BE2C (cell line): ENCODE data around the gene RNF40.

ENCODE experiments used
- DNase-seq: peaks from one replicate; pipeline ENCODE4 v3.0.0-alpha.2; 2020
- H3K27me3 ChIP-seq: fragments of 250-450 bp; sonication (Bioruptor Pico); 2 replicates; pipeline ENCODE4 v1.5.1; 2020; ENCODE audit warnings: mild to moderate bottlenecking
- H3K36me3 ChIP-seq: fragments of 250-450 bp; sonication (Bioruptor Pico); 2 replicates; pipeline ENCODE4 v1.5.1; 2020; ENCODE audit warnings: mild to moderate bottlenecking
- H3K4me1 ChIP-seq: fragments of 250-450 bp; sonication (Bioruptor Pico); 2 replicates; pipeline ENCODE4 v1.5.1; 2020
- H3K4me3 ChIP-seq: 2 replicates; pipeline ENCODE4 v1.5.1; 2011; ENCODE audit warnings: low read depth, low read length
- H3K9me3 ChIP-seq: fragments of 250-450 bp; sonication (Bioruptor Pico); 2 replicates; pipeline ENCODE4 v1.5.1; 2020
- TF ChIP-seq, protein P1 (sequence below): IDR thresholded peaks from 2 replicates; pipeline ENCODE4 v1.5.1; 2012; ENCODE audit warnings: mild to moderate bottlenecking, low read depth, low read length

Gene RNF40

DNA sequence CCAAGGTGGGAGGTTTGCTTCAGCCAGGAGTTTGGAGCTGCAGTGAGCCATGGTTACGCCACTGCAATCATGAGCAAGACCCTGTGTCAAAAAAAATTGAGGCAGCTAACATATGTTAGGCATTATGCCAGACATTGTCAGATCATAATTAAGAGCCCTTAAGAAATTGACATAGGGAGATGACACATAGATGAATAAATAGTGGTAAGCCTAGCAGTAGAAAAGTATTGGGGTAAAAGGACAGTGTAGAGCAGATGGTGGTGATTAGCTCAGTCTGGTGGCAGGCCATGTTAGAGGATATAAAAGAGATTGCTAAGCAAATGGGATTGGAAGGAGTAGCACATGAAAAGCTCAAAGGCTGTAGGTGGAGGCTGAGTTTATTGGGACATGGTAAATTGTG is 40.5 kb upstream of the RNF40 start:
- Histone ChIP-seq H3K36me3 (peaks cover 55% of the 10 kb centered on the region), H3K4me1 (no peaks in the 10 kb centered on the region), H3K27me3 (no peaks in the 10 kb centered on the region), H3K4me3 (no peak overlapping the region), H3K9me3 (no peaks in the 10 kb centered on the region)
- TF ChIP-seq, protein P1, sequence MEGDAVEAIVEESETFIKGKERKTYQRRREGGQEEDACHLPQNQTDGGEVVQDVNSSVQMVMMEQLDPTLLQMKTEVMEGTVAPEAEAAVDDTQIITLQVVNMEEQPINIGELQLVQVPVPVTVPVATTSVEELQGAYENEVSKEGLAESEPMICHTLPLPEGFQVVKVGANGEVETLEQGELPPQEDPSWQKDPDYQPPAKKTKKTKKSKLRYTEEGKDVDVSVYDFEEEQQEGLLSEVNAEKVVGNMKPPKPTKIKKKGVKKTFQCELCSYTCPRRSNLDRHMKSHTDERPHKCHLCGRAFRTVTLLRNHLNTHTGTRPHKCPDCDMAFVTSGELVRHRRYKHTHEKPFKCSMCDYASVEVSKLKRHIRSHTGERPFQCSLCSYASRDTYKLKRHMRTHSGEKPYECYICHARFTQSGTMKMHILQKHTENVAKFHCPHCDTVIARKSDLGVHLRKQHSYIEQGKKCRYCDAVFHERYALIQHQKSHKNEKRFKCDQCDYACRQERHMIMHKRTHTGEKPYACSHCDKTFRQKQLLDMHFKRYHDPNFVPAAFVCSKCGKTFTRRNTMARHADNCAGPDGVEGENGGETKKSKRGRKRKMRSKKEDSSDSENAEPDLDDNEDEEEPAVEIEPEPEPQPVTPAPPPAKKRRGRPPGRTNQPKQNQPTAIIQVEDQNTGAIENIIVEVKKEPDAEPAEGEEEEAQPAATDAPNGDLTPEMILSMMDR = no peak
- DNase-seq = no peak

DNA sequence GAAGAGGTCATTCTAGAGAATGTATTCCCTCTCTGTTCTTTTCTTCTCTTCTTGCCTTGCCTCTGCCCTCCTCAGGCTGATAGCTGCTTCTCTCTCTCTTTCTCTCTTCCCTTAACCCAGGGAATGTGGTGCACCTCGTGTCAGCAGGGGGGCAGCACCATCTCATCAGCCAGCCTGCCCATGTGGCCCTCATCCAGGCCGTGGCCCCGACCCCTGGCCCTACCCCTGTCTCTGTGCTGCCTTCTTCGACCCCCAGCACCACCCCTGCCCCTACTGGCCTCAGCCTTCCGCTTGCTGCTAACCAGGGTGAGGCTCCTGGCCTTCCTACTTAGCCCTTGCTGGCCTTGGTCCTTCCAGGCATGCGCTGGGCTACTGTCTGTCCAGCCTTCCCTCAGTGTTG is 39.7 kb upstream of the RNF40 start:
- Histone ChIP-seq H3K9me3 (no peaks in the 10 kb centered on the region), H3K36me3 (peaks cover 57% of the 10 kb centered on the region), H3K27me3 (no peaks in the 10 kb centered on the region), H3K4me3 (no peak overlapping the region), H3K4me1 (no peaks in the 10 kb centered on the region)
- TF ChIP-seq, protein P1 = no peak
- DNase-seq = no peak

DNA sequence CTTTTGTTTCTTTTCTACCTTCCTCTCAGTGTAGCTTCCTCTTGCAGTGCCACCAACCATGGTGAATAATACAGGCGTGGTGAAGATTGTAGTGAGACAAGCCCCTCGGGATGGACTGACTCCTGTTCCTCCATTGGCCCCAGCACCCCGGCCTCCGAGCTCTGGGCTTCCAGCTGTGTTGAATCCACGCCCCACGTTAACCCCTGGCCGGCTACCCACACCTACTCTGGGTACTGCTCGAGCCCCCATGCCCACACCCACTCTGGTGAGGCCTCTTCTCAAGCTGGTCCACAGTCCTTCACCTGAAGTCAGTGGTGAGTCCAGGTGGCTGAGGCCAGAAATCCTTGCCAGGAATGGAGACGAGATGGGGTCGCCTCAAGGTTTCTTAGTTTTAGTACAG is 39.2 kb upstream of the RNF40 start:
- no peaks in the 10 kb centered on the region for H3K4me1 ChIP-seq
- TF ChIP-seq, protein P1 = no peak
- H3K27me3 ChIP-seq = no peaks in the 10 kb centered on the region
- peaks cover 56% of the 10 kb centered on the region for H3K36me3 ChIP-seq
- H3K4me3 ChIP-seq = no peak overlapping the region
- H3K9me3 ChIP-seq = no peaks in the 10 kb centered on the region
- DNase-seq = no peak

DNA sequence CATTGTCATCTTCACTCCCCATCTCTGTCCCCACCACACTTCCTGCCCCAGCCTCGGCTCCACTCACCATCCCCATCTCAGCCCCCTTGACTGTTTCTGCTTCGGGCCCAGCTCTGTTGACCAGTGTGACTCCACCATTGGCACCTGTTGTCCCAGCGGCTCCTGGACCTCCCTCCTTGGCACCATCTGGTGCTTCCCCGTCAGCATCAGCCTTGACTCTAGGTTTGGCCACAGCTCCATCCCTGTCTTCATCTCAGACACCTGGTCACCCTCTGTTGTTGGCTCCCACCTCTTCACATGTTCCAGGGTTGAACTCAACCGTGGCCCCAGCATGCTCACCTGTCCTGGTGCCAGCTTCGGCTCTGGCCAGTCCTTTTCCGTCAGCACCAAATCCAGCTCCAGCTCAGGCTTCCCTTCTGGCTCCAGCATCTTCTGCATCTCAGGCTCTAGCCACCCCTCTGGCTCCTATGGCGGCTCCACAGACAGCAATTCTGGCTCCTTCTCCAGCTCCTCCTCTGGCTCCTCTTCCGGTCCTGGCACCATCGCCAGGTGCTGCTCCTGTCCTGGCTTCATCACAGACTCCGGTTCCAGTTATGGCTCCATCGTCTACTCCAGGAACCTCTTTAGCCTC is 38.3 kb upstream of the RNF40 start:
- Histone ChIP-seq H3K4me3 (no peak overlapping the region), H3K4me1 (no peaks in the 10 kb centered on the region), H3K27me3 (no peaks in the 10 kb centered on the region), H3K9me3 (no peaks in the 10 kb centered on the region), H3K36me3 (peaks cover 54% of the 10 kb centered on the region)
- no peak for DNase-seq
- TF ChIP-seq, protein P1 = no peak

DNA sequence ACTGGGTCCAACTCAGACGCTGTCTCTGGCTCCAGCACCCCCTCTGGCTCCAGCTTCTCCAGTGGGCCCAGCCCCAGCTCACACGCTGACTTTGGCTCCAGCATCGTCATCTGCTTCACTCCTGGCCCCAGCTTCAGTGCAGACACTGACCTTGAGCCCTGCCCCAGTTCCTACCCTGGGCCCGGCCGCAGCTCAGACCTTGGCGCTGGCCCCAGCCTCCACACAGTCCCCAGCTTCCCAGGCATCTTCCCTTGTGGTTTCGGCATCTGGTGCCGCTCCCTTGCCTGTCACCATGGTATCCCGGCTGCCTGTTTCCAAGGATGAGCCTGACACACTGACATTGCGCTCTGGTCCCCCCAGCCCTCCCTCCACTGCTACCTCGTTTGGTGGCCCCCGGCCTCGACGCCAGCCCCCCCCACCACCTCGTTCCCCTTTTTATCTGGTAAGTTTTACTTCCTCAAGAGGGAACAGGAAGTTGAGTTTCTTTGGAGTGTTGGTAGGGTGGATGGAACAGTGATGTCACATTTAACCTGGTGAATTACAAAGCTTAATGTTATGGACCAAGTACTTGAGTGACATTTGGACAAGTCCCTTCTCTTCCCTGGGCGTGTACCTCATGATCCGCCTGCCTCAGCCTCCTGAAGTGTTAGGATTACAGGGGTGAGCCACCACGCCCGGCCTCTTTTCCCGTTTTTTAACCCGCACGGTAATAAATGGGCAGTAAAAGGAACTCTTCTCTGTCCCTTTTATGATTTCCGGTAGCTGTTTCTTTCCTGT is 37.3 kb upstream of the RNF40 start:
- DNase-seq = no peak
- TF ChIP-seq, protein P1 = no peak
- H3K4me3 ChIP-seq = no peak overlapping the region
- H3K27me3 ChIP-seq = no peaks in the 10 kb centered on the region
- no peaks in the 10 kb centered on the region for H3K4me1 ChIP-seq
- peaks cover 55% of the 10 kb centered on the region for H3K36me3 ChIP-seq
- H3K9me3 ChIP-seq = no peaks in the 10 kb centered on the region

DNA sequence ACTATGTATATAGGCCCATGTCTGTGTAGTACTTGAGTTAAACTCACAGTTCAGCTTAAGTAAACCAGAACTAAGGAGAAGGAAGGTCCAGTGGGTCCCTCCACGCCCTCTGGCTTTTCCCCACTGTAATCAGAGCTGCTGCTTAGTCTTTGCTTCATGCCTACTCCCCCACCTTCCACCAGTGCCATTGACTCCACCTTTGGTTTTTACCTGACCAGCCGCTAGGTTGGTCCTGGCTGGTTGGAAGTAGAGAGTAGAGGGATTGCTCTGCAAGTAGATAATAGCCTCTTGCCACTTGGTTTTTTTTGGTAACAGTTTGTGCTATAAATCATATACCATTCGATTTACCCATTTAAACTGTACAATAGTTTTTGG is 36.7 kb upstream of the RNF40 start:
- TF ChIP-seq, protein P1 = no peak
- Histone ChIP-seq H3K4me1 (no peaks in the 10 kb centered on the region), H3K4me3 (no peak overlapping the region), H3K27me3 (no peaks in the 10 kb centered on the region), H3K9me3 (no peaks in the 10 kb centered on the region), H3K36me3 (peaks cover 49% of the 10 kb centered on the region)
- no peak for DNase-seq
